Measurements from ENCODE around the gene FBLN2.

- TF ChIP-seq CTCF (conservative IDR thresholded peaks at IDR 0.05; ENCODE audit: low read depth, low read length) = no peak
- TF ChIP-seq POLR2A (IDR thresholded peaks at IDR 0.05; ENCODE audit: low read depth, low read length) = no peak
- TF ChIP-seq ELK1 (IDR thresholded peaks at IDR 0.05; ENCODE audit: borderline replicate concordance, low read depth, low read length) = no peak
- TF ChIP-seq FOS (IDR thresholded peaks at IDR 0.05; ENCODE audit: low read depth, low read length) = no peak
- TF ChIP-seq BHLHE40 (IDR thresholded peaks at IDR 0.05; ENCODE audit: low read depth, low read length) = no peak
- TF ChIP-seq RFX5 (IDR thresholded peaks at IDR 0.05; ENCODE audit: low read depth, low read length) = no peak
- no peak for TF ChIP-seq MAFK (IDR thresholded peaks at IDR 0.05; ENCODE audit: low read depth, low read length)
- no peak for TF ChIP-seq RAD21 (IDR thresholded peaks at IDR 0.05; ENCODE audit: low read length)
- no peak for TF ChIP-seq MAZ (IDR thresholded peaks at IDR 0.05; ENCODE audit: borderline replicate concordance, low read depth, low read length)
Observed at GRCh38 chr3:13615019-13615528, 66.1 kb downstream of the FBLN2 start.

All from IMR-90 (cell line).